ENCODE data around the gene PIP4K2B.

PIP4K2B gene

GRCh38 chr17:38740806-38741205 lies 58.5 kb downstream of the PIP4K2B start:
- TF ChIP-seq FOXP2 (optimal IDR thresholded peaks at IDR 0.05; ENCODE audit: borderline replicate concordance, extremely low read depth, extremely low read length, insufficient read depth) (no peak), REST (IDR thresholded peaks at IDR 0.05; ENCODE audit: insufficient read depth in 1 of 2, low read depth in 2 of 2, low read length in 2 of 2) (no peak), POLR2AphosphoS5 (IDR thresholded peaks at IDR 0.05; ENCODE audit: low read depth, low read length) (no peak), SIN3A (IDR thresholded peaks at IDR 0.05; ENCODE audit: borderline replicate concordance, insufficient read depth, low read length) (no peak), TAF1 (IDR thresholded peaks at IDR 0.05; ENCODE audit: borderline replicate concordance, insufficient read depth, low read length) (no peak)

GRCh38 chr17:38740044-38740443 lies 59.3 kb downstream of the PIP4K2B start:
- TF ChIP-seq REST (IDR thresholded peaks at IDR 0.05; ENCODE audit: insufficient read depth in 1 of 2, low read depth in 2 of 2, low read length in 2 of 2): no peak
- TF ChIP-seq POLR2AphosphoS5 (IDR thresholded peaks at IDR 0.05; ENCODE audit: low read depth, low read length): no peak
- no peak for TF ChIP-seq FOXP2 (optimal IDR thresholded peaks at IDR 0.05; ENCODE audit: borderline replicate concordance, extremely low read depth, extremely low read length, insufficient read depth)
- TF ChIP-seq TAF1 (IDR thresholded peaks at IDR 0.05; ENCODE audit: borderline replicate concordance, insufficient read depth, low read length): no peak
- TF ChIP-seq SIN3A (IDR thresholded peaks at IDR 0.05; ENCODE audit: borderline replicate concordance, insufficient read depth, low read length): no peak

GRCh38 chr17:38739305-38739704 lies 60.1 kb downstream of the PIP4K2B start:
- no peak for TF ChIP-seq TAF1 (IDR thresholded peaks at IDR 0.05; ENCODE audit: borderline replicate concordance, insufficient read depth, low read length)
- TF ChIP-seq FOXP2 (optimal IDR thresholded peaks at IDR 0.05; ENCODE audit: borderline replicate concordance, extremely low read depth, extremely low read length, insufficient read depth): no peak
- TF ChIP-seq POLR2AphosphoS5 (IDR thresholded peaks at IDR 0.05; ENCODE audit: low read depth, low read length): no peak
- no peak for TF ChIP-seq SIN3A (IDR thresholded peaks at IDR 0.05; ENCODE audit: borderline replicate concordance, insufficient read depth, low read length)
- TF ChIP-seq REST (IDR thresholded peaks at IDR 0.05; ENCODE audit: insufficient read depth in 1 of 2, low read depth in 2 of 2, low read length in 2 of 2): no peak

GRCh38 chr17:38738686-38739085 lies 60.7 kb downstream of the PIP4K2B start:
- TF ChIP-seq TAF1 (IDR thresholded peaks at IDR 0.05; ENCODE audit: borderline replicate concordance, insufficient read depth, low read length): no peak
- TF ChIP-seq REST (IDR thresholded peaks at IDR 0.05; ENCODE audit: insufficient read depth in 1 of 2, low read depth in 2 of 2, low read length in 2 of 2): no peak
- TF ChIP-seq FOXP2 (optimal IDR thresholded peaks at IDR 0.05; ENCODE audit: borderline replicate concordance, extremely low read depth, extremely low read length, insufficient read depth): no peak
- TF ChIP-seq POLR2AphosphoS5 (IDR thresholded peaks at IDR 0.05; ENCODE audit: low read depth, low read length): no peak
- no peak for TF ChIP-seq SIN3A (IDR thresholded peaks at IDR 0.05; ENCODE audit: borderline replicate concordance, insufficient read depth, low read length)
